NB4 (cell line): ENCODE results near the gene INO80D.

Experiments used
- POLR2A ChIP-seq: IDR thresholded peaks from 2 replicates; pipeline ENCODE4 v1.6.1; 2011; ENCODE audit warnings: mild to moderate bottlenecking; ENCODE audit not compliant: insufficient read length; ENCODE audit errors: extremely low read depth
- TF ChIP-seq, protein P1 (sequence below): IDR thresholded peaks from one replicate; pipeline ENCODE4 v1.5.1; 2012; ENCODE audit warnings: low read depth, low read length

DNA sequence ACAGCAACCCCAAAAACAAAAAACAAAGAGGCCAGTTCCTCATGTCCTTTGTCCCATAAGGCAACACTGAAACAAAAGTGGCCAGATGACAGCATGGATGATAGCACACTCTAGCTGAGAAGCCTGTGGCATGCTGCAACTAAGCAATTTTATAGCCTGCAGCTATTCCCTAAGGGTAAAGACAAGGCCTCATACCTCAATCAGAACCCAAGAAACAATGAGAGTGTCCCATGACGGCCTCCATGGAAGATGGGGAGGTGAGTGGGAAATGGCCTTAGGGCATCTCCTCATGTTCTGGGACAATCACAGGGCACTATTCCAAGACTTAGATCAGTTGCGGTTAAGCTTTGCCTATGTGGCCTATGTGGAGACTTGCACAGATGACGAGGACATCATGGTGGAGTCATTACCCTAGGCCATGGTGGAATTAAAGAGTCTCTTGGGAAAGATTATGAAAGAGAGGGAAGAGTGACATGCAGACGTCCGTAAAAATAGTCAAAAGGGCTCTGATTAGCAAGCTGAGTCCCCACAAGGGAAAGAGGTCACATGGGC is 103.1 kb downstream of the INO80D start:
- TF ChIP-seq POLR2A = no peak
- TF ChIP-seq, protein P1, sequence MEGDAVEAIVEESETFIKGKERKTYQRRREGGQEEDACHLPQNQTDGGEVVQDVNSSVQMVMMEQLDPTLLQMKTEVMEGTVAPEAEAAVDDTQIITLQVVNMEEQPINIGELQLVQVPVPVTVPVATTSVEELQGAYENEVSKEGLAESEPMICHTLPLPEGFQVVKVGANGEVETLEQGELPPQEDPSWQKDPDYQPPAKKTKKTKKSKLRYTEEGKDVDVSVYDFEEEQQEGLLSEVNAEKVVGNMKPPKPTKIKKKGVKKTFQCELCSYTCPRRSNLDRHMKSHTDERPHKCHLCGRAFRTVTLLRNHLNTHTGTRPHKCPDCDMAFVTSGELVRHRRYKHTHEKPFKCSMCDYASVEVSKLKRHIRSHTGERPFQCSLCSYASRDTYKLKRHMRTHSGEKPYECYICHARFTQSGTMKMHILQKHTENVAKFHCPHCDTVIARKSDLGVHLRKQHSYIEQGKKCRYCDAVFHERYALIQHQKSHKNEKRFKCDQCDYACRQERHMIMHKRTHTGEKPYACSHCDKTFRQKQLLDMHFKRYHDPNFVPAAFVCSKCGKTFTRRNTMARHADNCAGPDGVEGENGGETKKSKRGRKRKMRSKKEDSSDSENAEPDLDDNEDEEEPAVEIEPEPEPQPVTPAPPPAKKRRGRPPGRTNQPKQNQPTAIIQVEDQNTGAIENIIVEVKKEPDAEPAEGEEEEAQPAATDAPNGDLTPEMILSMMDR = no peak
